Esophagus muscularis mucosa (tissue), 4 donors: ENCODE data around the gene MRPS25.

Experiments
- CTCF ChIP-seq, 3 experiments: fragments of 200-600 bp in 2 of 3; fragments of 450-650 bp in 1 of 3; sonication (generic) in 2 of 3; IDR thresholded peaks; one replicate each; pipeline ENCODE4 v1.5.1; 2017 to 2019; ENCODE audit warnings: antibody characterized with exemption in 3 of 3, mild to moderate bottlenecking in 2 of 3, moderate library complexity in 1 of 3
- EP300 ChIP-seq: sonication (generic); formaldehyde crosslinking; IDR thresholded peaks from one replicate; pipeline ENCODE4 v1.6.1; 2017; ENCODE audit warnings: antibody characterized with exemption
- POLR2A ChIP-seq: fragments of 450-650 bp; IDR thresholded peaks from one replicate; pipeline ENCODE4 v1.6.1; 2017; ENCODE audit warnings: antibody characterized with exemption, moderate library complexity, mild to moderate bottlenecking, low read depth
- POLR2AphosphoS5 ChIP-seq, 2 donors: sonication (generic); formaldehyde crosslinking; IDR thresholded peaks; one replicate each; pipeline ENCODE4 v1.6.1; 2017; ENCODE audit warnings: antibody characterized with exemption in 2 of 2

DNA sequence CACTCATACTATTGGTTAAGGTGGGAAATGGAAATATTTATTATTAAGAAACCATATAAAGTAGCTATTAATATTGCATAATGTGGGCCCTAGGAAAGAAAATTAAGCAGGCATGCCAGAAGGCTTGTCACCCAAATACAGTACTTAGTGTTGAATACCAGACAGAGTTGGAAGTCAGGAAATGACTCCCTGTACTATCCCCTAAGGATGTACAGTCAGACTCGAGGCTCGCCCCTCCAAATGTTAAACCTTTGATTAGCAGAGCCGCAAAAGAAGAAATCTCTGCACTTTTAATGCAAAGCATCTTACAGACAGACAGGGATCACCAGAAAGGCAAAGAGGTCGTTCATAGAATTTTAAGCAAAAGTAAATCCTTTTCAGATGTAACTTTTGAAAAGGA is 45.1 kb upstream of the MRPS25 start:
- TF ChIP-seq CTCF (IDR thresholded peaks at IDR 0.05) (no peak), POLR2A (no peak), POLR2AphosphoS5 (IDR thresholded peaks at IDR 0.05) (no peak), EP300 (no peak)
